HUDEP-2 (cell line): Measurements from ENCODE around the gene GRAPL.
"Not testable (repeated sequence)": the region's sequence is repeated elsewhere in the genome, so short reads cannot be mapped to it uniquely, and the experiment has no call there.

Source experiments
- DNase-seq, 76 experiments: peaks; one replicate each; lab custom pipeline; 2025; ENCODE audit not compliant: unreplicated experiment in 76 of 76; lab: John Stamatoyannopoulos, UW

The GRAPL gene

DNA sequence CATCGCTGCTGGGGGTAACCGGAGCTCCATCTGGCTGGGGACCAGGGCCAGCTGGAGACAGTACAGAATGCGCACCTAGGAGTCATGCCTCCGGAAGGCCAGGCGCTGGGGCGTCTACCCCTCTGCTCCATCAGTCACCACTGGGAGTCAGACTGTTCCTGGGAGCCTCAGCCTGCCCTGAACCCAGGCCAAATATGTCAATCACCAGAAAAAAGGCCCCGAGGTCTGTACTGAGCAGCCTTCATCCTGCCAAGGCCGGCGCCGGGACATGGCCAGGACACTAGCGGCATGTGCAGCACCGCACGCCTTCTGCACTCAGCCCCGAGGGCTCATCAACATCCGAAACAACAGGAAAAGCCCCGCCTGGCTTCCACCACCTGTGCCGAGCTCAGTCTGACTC lies 8.7 kb downstream of the GRAPL start:
- DNase-seq: not testable (repeated sequence)

DNA sequence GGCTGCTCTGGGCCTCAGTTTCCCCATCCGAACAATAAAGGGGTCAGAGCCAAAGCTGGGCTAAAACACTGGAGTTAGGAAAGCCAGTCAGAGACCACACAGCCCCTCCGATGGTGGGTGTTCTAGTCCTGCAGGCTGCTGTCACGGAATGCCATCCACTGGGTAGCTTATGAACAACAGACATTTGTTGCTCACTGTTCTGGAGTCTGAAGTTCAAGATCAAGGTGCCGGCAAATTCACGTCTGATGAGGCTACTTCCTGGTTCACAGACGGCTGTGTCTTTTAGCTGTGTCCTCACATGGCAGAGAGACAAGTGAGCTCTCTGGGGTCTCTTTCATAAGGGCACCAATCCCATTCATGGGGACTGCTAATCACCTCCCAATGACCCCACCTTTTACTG lies 9.2 kb downstream of the GRAPL start:
- not testable (repeated sequence) for DNase-seq

DNA sequence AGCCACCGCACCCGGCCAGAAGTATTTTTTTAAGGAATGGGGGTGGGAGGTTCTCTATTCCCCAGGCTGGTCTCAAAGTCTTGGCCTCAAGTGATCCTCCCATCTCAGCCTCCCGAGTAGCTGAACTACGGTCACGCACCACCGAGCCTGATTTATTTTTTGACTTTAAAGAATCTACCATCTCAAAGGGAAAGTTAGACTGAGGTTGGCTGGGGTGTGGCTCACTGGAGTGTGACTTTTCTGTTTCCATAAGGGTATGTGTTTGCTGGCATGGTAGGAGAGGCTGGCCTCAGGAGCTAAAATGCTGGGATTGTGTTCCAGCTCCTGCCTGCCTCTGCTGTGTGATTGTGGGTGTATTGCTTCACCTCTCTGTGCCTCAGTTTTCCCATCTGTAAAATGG lies 10.6 kb downstream of the GRAPL start:
- DNase-seq: not testable (repeated sequence)

DNA sequence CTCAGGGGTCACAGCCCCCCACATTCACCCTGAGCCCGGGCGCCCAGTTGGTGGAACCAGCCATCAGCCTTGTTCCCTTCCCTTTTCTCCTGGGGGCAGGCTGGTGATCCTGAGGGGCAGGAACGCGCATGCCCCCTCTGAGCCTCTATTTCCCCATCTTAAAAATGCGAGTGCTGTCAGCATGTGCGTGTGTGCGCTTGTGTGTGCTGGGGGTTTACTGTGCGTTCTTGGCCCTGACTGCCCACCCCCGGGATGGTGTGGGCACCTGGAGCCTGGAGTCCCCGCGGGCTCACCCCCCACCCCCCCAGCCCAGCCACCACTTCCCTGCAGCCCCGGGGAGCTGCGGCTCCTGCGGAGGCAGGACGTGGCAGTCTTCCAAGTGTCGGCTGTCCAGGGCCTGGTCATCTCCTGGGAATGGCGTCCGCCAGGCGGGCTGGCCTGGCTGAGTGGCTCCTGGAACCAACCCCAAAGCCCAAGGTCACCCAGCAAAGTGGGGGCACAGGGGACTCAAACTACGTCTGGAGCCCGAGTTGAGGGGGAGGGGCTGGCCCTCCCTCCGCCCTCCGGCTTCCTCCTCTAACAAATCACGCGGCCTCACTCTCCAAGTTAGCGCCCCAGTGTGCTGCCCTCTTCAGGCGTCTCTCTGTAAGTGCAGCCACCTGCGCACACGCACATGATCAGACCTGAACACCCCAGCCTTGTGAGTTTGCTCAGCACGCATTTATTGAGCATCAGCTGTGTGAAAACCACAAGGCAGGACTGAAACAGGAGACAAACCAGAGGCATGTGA lies 14.2 kb downstream of the GRAPL start:
- not testable (repeated sequence) for DNase-seq

DNA sequence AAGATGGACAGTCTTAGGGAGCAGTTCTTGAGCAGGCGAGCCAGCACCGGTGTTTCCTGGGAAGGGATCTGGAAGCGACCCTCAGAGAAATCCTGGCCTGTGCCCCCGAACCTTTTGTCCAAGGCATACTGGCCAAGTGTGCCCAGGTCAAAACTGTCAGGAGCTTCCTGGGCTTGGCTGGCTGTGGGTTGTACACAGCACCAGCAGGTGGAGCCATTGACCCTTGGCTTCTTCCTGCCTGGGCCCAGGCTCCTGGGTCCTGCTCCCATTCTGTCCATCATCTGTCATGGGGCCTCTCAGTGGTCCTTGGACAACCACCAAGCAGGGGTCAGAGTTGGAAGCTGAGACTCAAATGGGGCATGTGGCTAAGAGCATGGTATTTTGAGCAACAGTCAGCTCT lies 15.0 kb downstream of the GRAPL start:
- DNase-seq: not testable (repeated sequence)

DNA sequence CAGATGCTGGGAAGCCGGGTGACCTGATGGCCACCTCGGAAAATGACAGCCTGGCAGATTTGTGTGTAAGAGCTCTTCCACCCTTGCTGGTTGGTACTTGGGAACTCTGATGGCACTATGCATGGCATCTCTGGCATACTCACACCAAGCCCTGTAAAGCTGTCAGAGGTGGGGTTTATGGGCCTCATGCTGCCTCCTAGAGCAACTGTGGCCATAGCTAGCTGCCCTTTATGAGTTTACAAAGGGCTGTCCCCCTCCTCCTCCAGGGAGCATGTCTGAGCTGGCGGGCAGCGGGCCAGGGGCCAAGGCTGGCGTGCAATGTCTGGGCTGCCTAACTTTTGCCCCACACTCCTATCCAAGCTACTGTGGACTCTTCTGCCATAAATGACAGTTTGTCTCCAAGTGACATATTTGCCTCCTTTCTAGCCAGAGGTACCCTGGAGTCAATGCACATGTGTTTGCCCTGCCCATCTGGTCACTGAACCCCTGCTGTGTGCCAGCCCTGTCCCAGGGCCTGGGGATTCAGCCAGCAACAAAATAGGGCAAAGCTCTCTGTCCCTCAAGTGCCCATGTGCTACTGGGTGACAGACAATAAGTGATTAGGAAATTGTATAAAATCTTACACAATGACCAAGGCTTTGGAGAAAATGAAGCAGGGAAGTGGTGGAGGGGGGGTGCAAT lies 15.8 kb downstream of the GRAPL start:
- DNase-seq: not testable (repeated sequence)

DNA sequence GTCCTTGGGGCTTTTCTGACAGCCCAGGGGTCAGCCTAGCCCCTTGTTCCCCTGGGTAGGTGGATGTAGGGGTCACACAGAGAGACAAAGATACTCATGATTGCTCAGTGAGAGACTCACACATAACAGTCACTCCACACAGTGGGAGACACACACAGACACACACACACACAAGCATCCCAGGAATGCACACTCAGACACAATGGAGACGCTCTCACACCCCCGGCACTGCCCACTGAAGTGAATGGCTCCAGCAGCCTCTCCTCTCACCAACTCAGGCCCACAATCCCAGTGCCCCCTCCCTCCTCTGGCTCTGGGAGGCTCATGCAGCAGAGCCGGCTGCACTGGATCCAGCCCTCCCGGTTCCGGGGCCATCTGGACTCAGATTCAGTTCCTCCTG lies 17.0 kb downstream of the GRAPL start:
- DNase-seq: not testable (repeated sequence)

DNA sequence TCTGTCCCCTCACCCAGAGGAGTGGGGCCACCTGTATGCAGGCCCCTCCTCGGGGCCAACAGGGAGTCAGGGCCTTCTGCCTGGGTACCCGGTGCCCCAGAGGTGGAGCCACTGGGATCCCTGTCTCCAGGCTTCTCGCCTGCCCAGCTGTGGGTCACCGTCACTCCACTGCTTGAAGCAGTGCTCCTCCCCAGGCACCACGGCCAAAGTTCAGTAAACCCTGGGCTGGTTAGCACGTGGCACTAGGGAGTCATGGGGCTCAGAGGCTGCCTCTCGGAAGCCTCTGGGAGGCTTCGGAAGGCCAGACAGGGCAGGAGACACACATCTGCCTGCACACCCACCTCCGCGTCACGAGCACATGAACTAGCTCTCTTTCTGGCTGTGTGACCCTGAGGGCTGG lies 18.1 kb downstream of the GRAPL start:
- DNase-seq: not testable (repeated sequence)

DNA sequence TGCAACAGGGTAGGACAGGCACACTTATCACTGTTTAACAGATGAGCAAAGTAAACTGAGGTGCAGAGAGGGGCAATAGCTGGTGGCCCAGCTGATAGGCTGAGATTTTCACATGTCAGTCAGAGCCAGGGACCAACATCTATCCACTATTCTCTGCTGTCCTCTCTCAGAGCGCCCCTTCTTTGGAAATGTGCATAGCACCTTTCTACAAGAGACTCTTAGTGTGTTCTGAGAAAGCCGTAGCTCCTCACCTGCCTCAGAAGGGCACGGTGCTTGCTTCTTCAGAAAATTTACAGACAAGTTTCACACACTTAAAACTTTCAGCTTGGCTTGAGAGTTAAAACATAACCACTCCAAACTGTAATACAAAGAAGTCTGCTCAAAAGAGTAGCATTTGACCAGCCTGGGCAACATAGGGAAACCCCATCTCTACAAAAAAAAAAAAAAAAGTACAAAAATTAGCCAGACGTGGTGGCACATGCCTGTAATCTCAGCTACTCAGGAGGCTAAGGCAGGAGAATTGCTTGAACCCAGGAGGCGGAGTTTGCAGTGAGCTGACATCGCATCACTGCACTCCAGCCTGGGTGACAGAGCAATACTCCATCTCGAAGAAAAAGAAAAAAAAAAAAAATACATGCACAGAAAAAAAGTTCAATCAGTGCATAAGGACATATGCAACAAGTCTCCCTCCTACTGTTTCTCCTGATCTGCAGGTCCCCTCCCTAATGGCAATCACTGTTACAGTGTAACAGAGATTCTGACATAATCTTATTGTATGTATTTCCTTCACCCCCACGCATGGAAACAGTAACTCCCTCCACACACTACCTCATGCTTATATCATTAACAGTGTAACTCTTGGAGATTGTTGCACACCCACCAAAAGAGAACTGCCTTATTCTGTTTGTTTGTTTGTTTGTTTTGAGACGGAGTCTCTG lies 23.6 kb downstream of the GRAPL start:
- not testable (repeated sequence) for DNase-seq

DNA sequence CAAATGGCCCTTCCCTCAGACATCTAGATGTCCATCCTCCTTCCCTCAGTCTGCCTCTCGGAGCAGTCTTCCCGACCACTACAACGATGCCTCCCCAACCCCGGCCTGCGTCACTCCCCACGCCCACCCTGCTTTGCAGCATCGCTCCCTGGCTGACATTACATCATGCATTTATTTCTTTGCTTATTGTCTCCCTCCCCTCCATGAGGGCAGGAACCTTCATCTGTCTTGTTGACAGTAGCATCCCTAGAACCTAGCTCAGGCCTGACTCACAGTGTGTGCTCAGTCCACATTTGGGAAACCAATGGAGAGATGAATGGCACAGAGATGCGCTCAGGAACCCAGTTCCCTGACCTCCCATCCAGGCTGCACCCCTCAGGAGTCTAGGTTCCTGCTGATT lies 30.2 kb downstream of the GRAPL start:
- not testable (repeated sequence) for DNase-seq

DNA sequence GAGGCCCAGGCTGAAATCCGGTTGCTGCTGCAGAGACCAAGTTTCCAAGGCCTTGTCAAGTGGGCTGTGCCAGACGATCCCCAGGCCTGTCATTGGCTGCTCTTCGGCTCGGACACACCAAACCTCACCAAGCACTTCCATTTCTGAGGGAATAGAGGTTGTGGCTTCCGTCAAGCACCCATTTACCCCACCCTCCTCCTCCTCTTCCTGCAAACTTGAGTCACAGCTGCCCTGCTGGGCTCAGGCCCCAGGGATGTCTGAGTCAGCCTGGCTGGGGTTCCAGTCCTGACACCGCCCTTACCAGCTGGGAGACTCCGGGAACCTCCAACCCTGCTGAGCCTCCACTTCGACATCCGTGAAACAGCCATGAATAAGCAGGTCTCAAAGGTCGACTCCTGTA lies 31.1 kb downstream of the GRAPL start:
- not testable (repeated sequence) for DNase-seq

DNA sequence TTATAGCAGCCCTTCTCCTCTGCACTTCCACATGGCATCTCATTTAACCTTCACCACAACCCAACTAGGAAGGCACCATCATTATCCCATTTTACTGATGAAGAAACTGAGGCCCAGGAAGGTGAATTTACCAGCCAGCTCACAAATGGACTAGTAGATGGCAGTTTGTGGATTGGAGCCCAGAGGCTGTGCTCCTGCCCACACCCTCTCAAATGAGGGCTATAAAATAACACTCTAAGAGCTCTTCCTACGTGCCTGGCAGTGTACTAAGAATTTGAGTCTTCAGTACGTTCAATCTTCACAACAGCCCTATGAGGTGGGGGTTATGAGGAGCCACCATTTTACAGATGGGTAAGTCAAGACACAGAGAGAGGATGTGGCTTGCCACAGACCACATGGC lies 31.5 kb downstream of the GRAPL start:
- not testable (repeated sequence) for DNase-seq

DNA sequence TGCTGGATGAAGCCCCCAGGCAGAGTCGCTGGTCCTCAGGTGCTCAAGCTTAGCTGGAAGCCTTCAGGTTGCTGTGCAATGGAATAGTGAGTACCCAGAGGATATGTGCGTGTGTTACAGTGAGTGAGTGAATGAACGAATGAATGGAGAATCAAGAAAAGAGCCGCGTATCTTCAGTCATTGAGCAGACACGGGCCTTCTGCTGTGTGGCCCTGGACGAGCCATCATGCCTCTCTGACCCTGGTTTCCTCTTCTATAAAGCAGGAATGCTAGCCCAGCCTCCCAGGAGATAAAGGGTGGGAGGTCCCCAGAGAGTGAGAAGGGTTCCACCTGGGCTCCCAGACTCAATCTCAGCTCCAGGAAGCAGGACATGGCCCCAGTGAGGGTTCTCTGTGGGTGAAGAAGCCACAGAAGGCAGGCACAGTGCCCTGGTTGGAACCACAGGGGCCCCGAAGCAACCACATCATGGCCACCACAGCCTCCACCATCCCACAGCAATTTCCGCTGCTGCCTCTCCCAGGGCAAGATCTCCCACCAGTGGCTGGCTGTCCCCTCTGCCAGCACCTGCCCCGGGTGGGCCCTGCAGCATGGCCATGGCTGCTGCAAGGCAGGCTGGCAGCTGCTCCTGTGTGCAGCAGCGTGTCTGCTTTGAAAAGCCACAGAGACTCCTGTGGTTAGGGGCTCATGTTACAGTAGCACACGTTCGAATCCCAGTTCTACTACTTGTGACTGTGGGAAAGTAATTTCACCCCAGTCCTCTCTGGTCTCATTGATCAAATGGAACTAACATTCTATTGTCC lies 34.1 kb downstream of the GRAPL start:
- DNase-seq: not testable (repeated sequence)

DNA sequence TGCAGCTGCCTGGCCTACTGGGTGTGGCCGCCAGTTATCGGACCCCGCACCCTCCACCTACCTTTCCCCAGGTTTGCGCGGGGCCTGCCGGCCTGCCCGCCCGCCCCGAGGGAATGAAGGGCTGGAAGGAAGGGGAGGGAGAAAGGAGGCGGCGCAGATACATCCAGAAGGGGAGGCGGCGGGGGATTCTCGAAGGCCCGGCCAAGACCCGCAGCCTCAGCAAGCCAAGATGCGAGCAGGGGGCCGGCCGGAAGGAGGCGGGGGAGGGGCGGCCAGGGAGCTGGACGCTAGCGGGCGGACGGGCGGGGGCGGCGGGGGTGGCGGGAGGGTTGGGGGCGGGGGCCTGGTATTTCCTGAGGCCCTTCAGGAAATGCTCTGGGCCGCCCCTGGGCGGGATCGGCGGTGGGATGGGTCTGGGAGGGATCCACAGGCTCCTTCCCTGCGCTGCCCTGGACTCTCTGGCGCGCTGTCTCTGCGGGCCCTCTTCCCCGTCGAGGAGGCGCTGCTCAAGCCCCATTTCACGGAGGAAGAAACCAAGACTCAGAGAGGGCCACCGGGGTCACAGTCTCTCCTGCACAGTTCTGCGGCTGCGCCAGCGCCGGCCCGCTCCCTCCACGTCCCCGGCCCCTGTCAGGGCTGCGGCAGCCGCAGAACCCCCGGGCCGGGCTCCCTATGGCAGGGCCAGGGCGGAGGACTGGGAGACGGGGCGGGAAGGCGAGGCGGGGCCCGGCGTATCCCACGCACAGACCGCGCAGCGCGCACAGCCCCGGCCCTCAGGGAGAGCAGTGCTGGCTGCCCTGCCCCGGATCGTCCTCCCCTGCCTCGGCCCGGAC lies 35.2 kb downstream of the GRAPL start:
- not testable (repeated sequence) for DNase-seq

DNA sequence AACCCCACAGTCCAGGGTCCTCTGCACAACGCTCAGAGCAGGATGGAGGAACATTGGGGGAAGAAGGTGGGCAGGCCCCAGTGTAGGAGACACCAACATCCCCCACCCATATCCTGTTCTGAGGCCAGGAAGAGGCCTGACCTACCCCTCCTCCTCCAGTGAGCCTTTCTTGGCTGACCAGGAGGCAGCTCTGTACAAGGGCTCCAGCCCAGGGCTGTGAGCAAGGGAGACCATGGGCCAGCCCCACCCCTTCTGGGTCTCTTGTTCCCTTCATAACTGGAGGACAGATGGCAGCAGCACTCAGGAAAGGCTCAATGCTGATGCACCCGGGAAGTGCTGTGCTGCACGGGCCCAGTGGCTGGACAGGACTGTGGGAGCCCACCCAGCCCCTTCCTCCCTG lies 47.0 kb downstream of the GRAPL start:
- DNase-seq: not testable (repeated sequence)

DNA sequence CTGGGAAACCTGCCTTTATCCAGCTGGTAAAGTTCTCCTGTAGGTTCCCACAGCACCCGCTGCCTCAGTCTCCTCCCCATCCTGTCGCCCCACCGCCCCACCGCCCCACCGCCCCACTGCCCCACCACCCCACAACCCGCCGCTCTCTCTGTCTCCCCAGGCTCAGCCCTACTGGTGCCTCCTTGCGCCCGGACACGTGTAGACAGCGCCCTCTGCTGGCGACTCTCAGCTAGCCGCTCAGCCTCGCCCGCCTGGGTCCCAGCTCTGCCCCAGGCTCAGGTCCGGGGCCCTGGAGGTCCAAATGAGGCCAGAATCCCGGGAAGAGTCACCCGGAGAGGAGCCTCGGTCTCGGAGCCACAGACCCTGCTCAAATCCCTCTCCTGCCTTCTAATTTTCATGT lies 48.0 kb downstream of the GRAPL start:
- not testable (repeated sequence) for DNase-seq

DNA sequence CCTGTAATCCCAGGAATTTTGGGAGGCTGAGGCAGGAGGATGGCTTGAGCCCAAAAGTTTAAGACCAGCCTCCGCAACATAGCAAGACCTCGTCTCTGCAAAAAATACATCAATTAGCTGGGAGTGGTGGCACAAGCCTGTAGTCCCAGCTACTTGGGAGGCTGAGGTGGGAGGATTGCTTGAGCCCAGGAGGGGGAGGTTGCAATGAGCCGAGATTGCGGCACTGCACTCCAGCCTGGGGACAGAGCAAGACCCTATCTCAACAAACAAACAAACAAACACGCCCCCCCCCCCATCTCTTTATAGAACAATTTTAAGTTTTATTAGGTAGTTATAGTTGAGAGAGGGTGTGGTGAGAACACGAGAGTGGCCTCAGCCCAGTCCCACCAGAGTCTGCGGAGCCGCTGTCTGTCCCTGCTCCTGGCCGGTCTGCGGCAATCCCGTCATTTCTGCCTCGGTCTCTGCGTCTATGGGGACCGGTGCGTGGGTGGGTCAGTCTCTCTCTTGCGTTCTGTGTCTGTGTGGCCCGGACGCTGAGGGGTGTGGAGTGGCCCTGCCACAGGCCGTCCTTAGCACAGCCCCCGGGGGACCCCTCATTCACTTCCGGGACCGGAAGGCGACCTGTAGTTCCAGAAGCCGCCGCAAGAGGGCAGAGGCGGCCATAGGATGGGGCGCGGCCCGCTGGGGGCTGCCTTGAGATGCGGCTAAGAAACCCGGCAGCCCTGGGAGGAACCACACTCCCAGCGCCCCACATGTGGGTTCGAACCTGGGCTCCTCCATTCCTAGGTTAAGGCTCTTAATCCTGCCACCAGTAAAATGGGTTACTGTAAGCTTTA lies 53.9 kb downstream of the GRAPL start:
- not testable (repeated sequence) for DNase-seq
